Liver (tissue), 9 donors: ENCODE measurements around the gene SLC28A2. TPM values are rescaled to one million over a fixed set of nuclear protein-coding genes. Genes with fewer than 3 reads are reported as not detected.

Experiments used
- DNase-seq: peaks from one replicate; pipeline ENCODE4 v3.0.0-alpha.2; 2017; ENCODE audit warnings: low spot score
- H3K27ac ChIP-seq, 2 donors: one replicate each; pipeline ENCODE4 v1.7.0; 2013; ENCODE audit warnings: inconsistent platforms in 2 of 2, low read length in 2 of 2, control low read depth in 1 of 2, low read depth in 1 of 2, mild to moderate bottlenecking in 1 of 2
- H3K27me3 ChIP-seq, 4 donors: one replicate each; pipeline versions ENCODE4 v1.6.1 to v1.7.0; 2013; ENCODE audit warnings: low read length in 3 of 4, inconsistent platforms in 1 of 4, mild to moderate bottlenecking in 1 of 4, moderate library complexity in 1 of 4; ENCODE audit not compliant: control insufficient read depth in 4 of 4, insufficient read depth in 4 of 4
- H3K36me3 ChIP-seq, 4 donors: one replicate each; pipeline versions ENCODE4 v1.6.1 to v1.7.0; 2013; ENCODE audit warnings: low read length in 3 of 4, mild to moderate bottlenecking in 3 of 4, low read depth in 1 of 4, moderate library complexity in 1 of 4; ENCODE audit not compliant: control insufficient read depth in 4 of 4, insufficient read depth in 3 of 4
- H3K4me1 ChIP-seq, 4 donors: one replicate each; pipeline versions ENCODE4 v1.6.1 to v1.7.0; 2013; ENCODE audit warnings: low read length in 3 of 4, mild to moderate bottlenecking in 3 of 4, moderate library complexity in 1 of 4; ENCODE audit not compliant: control insufficient read depth in 4 of 4, insufficient read depth in 4 of 4
- H3K4me3 ChIP-seq, 3 donors: one replicate each; pipeline versions ENCODE4 v1.6.1 to v1.7.0; 2013; ENCODE audit warnings: low read length in 3 of 3, control low read depth in 1 of 3, low read depth in 1 of 3, mild to moderate bottlenecking in 1 of 3
- H3K9ac ChIP-seq, 2 donors: one replicate each; pipeline ENCODE4 v1.7.0; 2013; ENCODE audit warnings: low read length in 2 of 2, mild to moderate bottlenecking in 2 of 2, moderate library complexity in 2 of 2, control low read depth in 1 of 2, low read depth in 1 of 2
- H3K9me3 ChIP-seq, 4 donors: one replicate each; pipeline versions ENCODE4 v1.6.1 to v1.7.0; 2013; ENCODE audit warnings: low read length in 3 of 4; ENCODE audit not compliant: control insufficient read depth in 4 of 4
- ATF3 ChIP-seq: IDR thresholded peaks from 2 replicates; pipeline ENCODE4 v1.6.1; 2016; ENCODE audit warnings: antibody characterized with exemption
- CTCF ChIP-seq: fragments of 150-350 bp; IDR thresholded peaks from 2 replicates; pipeline ENCODE4 v1.5.1; 2017; ENCODE audit warnings: improper control_type of control experiment, low read depth, low read length; ENCODE audit not compliant: missing input control
- EGR1 ChIP-seq, 2 donors: IDR thresholded peaks; 2 replicates each; pipeline ENCODE4 v1.6.1; 2016 to 2018; ENCODE audit warnings: antibody characterized with exemption in 2 of 2, low read depth in 2 of 2
- GABPA ChIP-seq, 2 donors: IDR thresholded peaks in 1 of 2; conservative IDR thresholded peaks in 1 of 2; 2 replicates each; pipeline ENCODE4 v1.6.1; 2016; ENCODE audit warnings: antibody characterized with exemption in 2 of 2, mild to moderate bottlenecking in 1 of 2, moderate library complexity in 1 of 2
- HNF4G ChIP-seq: IDR thresholded peaks from 2 replicates; pipeline ENCODE4 v1.6.1; 2016; ENCODE audit warnings: antibody characterized with exemption
- JUND ChIP-seq, 2 donors: IDR thresholded peaks; 2 replicates each; pipeline ENCODE4 v1.6.1; 2016; ENCODE audit warnings: antibody characterized with exemption in 2 of 2
- MAX ChIP-seq: IDR thresholded peaks from 2 replicates; pipeline ENCODE4 v1.6.1; 2016; ENCODE audit warnings: antibody characterized with exemption
- NR2F2 ChIP-seq: IDR thresholded peaks from 2 replicates; pipeline ENCODE4 v1.6.1; 2016; ENCODE audit warnings: antibody characterized with exemption
- REST ChIP-seq: IDR thresholded peaks from 2 replicates; pipeline ENCODE4 v1.6.1; 2016; ENCODE audit warnings: antibody characterized with exemption, mild to moderate bottlenecking
- RXRA ChIP-seq, 2 donors: IDR thresholded peaks; 2 replicates each; pipeline ENCODE4 v1.6.1; 2017 to 2018; ENCODE audit warnings: antibody characterized with exemption in 2 of 2, mild to moderate bottlenecking in 1 of 2
- SP1 ChIP-seq: IDR thresholded peaks from 2 replicates; pipeline ENCODE4 v1.6.1; 2018; ENCODE audit warnings: antibody characterized with exemption, mild to moderate bottlenecking
- YY1 ChIP-seq: IDR thresholded peaks from 2 replicates; pipeline ENCODE4 v1.6.1; 2016; ENCODE audit warnings: antibody characterized with exemption, mild to moderate bottlenecking
- ZBTB33 ChIP-seq: IDR thresholded peaks from 2 replicates; pipeline ENCODE4 v1.6.1; 2016; ENCODE audit warnings: antibody characterized with exemption
- WGBS: extraction: QIAGEN DNeasy Blood & Tissue Kit; methylation state at CpG from one replicate; pipeline ENCODE4 v1.1.7; 2013; 5-methylcytosine and 5-hydroxymethylcytosine counted together
- polyA plus RNA-seq, 2 donors: library from polyadenylated mRNA; stranded (reverse) in 1 of 2; unstranded in 1 of 2; fragments of 200-250 nt in 1 of 2; fragments of >200 nt in 1 of 2; fragmentation: Nextera tagmentation in 1 of 2; extraction: Ambion mirVana in 1 of 2; gene quantifications; one replicate each; pipeline versions ENCODE4 v1.2.1 to v1.2.3, GENCODE V29; 2013 to 2015
- total RNA-seq, 2 donors: library from RNA; depleted of rRNA; stranded (reverse); fragments of >200 nt; gene quantifications; one replicate each; pipeline ENCODE4 v1.2.3, GENCODE V29; 2014
- donor health status: healthy.
- donor health status: healthy.
- donor health status: healthy.
- donor health status: healthy.
- donor health status: healthy.

SLC28A2 gene
- total and polyA plus RNA-seq, 4 donors = under 0.01 to 0.19 (median 0.02) TPM; not detected in 1

- Histone ChIP-seq H3K4me3 (no peak overlapping the region), H3K9ac (no peak overlapping the region), H3K27me3 (no peaks in the 10 kb centered on the region), H3K27ac (no peak overlapping the region), H3K9me3 (no peaks in the 10 kb centered on the region), H3K36me3 (no peaks in the 10 kb centered on the region), H3K4me1 (peaks cover 0 to 3% (median 2%) of the 10 kb centered on the region in 4 donors)
- no peak for DNase-seq
- TF ChIP-seq YY1 (no peak), NR2F2 (no peak)
- 83% methylated on average over 11 of the region's 11 CpGs for WGBS
These were observed 26.3 kb upstream of the SLC28A2 start for GRCh38 chr15:45225506-45226273.

GRCh38 chr15:45228931-45229330 lies 23.1 kb upstream of the SLC28A2 start:
- WGBS = 86% methylated on average over 5 of the region's 5 CpGs
- H3K27ac ChIP-seq = no peak overlapping the region
- no peak overlapping the region for H3K4me3 ChIP-seq
- H3K36me3 ChIP-seq = no peaks in the 10 kb centered on the region
- no peak overlapping the region for H3K9ac ChIP-seq
- no peaks in the 10 kb centered on the region for H3K27me3 ChIP-seq
- TF ChIP-seq REST (no peak), ZBTB33 (no peak), ATF3 (no peak), JUND (IDR thresholded peaks at IDR 0.05) (no peak), MAX (no peak), SP1 (no peak), NR2F2 (no peak), CTCF (no peak), EGR1 (IDR thresholded peaks at IDR 0.05; ENCODE audit: low read depth in 2 of 2) (no peak), RXRA (IDR thresholded peaks at IDR 0.05) (no peak), GABPA (IDR thresholded peaks at IDR 0.05 in 1 of 2, conservative IDR thresholded peaks at IDR 0.05 in 1 of 2) (no peak), HNF4G (no peak)
- peaks cover 2 to 9% (median 4%) of the 10 kb centered on the region in 4 donors for H3K4me1 ChIP-seq
- DNase-seq = no peak
- H3K9me3 ChIP-seq = no peaks in the 10 kb centered on the region
